Activated T-cell treated with anti-CD3 and anti-CD28 coated beads for 1 hour (primary cell): Measurements from ENCODE around the gene PARVA.

Source experiments
- DNase-seq: peaks from one replicate; pipeline ENCODE4 v3.0.0-alpha.2; 2020; ENCODE audit warnings: low read depth

The PARVA gene

GRCh38 chr11:12556788-12557384 lies 179.5 kb downstream of the PARVA start:
- DNase-seq, result no peak

GRCh38 chr11:12559011-12559410 lies 181.6 kb downstream of the PARVA start:
- DNase-seq, result no peak

DNA sequence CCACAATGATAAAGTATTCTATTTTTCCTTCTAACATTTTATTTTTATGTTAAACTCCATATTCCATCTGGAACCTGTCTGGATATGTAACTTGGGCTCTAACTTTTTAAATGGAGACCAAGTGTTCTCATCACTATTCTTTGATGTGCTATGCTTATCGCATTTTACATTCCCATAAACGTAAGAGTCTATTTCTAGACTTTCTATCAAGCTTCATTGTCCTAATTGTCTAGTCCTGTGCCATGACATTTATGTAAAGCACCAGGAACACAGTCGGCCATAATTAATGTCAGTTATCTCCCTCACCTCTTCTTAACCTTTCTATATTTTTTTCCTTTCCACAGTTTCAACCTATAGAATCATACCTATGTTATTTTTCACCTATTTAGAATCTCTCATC lies 183.0 kb downstream of the PARVA start:
- DNase-seq, result no peak

GRCh38 chr11:12560861-12561260 lies 183.5 kb downstream of the PARVA start:
- no peak for DNase-seq

DNA sequence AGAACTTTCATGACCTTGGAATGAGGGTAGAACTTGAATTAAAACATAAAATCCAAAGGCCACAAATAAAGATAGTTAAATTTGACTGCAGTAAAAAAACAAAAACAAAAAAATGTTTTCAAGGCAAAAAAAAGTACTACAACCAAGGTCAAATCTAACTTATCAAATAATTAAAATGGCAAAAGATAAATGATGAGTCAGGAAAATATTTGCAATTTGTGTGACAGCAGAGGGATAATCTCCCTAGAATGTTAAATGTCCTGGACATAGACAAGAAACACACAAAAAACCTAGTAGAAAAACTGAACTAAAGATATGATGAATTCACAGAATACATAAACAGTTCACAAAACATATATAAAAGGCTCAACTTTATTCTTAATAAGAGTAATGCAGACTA lies 186.6 kb downstream of the PARVA start:
- no peak for DNase-seq

DNA sequence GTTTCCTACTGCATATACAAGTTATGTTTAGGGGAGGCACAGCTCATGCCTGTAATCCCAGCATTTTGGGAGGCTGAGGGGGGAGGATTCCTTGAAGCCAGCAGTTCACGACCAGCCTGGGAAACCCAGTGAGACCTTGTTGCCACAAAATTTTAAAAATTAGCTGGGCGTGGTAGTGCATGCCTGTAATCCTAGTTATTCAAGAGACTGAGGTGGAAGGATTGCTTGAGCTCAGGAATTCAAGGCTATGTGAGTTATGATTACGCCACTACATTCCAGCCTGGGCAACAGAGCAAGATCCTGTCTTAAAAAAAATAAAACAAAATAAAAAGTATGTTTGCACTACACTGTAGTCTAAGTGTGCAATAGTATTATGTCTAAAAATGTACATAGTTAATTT lies 188.0 kb downstream of the PARVA start:
- DNase-seq, result no peak

GRCh38 chr11:12567746-12568460 lies 190.5 kb downstream of the PARVA start:
- no peak for DNase-seq

DNA sequence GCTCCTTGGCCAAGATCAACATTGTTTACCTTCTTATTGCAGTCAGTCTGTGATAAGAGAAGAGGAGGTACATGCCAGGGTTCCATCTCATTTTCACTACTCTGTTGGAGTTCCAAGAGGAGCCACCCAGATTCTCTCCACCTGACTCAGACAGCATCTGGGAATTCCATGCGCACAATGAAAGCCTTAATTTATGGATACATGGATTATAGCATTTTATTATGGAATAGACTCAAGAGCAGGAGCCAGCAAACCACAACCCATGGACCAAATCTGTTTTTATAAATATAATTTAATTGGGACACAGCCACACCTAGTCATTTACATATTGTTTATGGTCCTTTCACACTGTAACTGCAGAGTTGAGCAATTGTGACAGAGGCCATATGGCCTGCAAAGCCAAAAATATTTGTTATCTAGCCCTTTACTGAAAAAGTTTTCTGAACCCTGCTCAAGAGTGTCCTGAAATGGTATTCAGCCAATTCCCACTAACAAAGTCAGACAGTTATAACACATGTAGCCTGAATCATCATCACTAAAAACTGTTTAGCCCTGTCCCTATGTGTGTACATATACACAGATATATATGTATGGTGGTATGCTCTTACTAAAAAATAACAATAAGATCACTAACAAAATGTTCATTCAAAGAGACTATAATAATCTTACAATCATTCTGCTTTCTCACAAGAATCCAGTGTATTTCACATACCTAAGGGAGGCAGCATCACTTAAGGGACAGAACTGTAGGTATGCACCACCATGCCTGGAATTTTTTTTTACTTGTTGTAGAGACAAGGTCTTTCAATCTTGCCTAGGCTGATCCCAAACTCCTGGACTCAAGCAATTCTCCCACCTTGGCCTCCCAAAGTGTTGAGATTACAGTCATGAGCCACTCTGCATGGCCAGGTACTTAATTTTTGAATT lies 192.4 kb downstream of the PARVA start:
- no peak for DNase-seq

GRCh38 chr11:12573707-12574485 lies 196.5 kb downstream of the PARVA start:
- no peak for DNase-seq

GRCh38 chr11:12577725-12578644 lies 200.6 kb downstream of the PARVA start:
- DNase-seq, result no peak

GRCh38 chr11:12581416-12581815 lies 204.0 kb downstream of the PARVA start:
- DNase-seq, result no peak

- no peak for DNase-seq
Observed at GRCh38 chr11:12581923-12582322, 204.6 kb downstream of the PARVA start.
